GM12878 (cell line): ENCODE measurements around the gene P2RX1.

Source experiments
- ATF2 ChIP-seq: IDR thresholded peaks from 2 replicates; pipeline ENCODE4 v1.6.1; 2012; ENCODE audit warnings: low read length, inconsistent platforms
- CREB1 ChIP-seq: IDR thresholded peaks from 2 replicates; pipeline ENCODE4 v1.6.1; 2012; ENCODE audit warnings: low read depth, mild to moderate bottlenecking, inconsistent platforms
- CTCF ChIP-seq, 3 experiments: IDR thresholded peaks in 2 of 3; conservative IDR thresholded peaks in 1 of 3; 2 replicates each; pipeline ENCODE4 v1.5.1; 2011; ENCODE audit warnings: low read depth in 3 of 3, low read length in 3 of 3, mild to moderate bottlenecking in 3 of 3, control low read depth in 2 of 3, moderate library complexity in 2 of 3, inconsistent platforms in 1 of 3, mixed read lengths in 1 of 3; ENCODE audit not compliant: control insufficient read depth in 2 of 3, insufficient read depth in 1 of 3; ENCODE audit errors: extremely low read depth in 1 of 3
- E2F4 ChIP-seq: IDR thresholded peaks from 2 replicates; pipeline ENCODE4 v1.6.1; 2012; ENCODE audit warnings: low read depth, low read length, improper control_type of control experiment
- EP300 ChIP-seq, 2 experiments: fragments of 150-350 bp in 1 of 2; IDR thresholded peaks; 2 replicates each; pipeline ENCODE4 v1.6.1; 2011 to 2012; ENCODE audit warnings: low read depth in 2 of 2, low read length in 2 of 2, borderline replicate concordance in 1 of 2, improper control_type of control experiment in 1 of 2, inconsistent platforms in 1 of 2; ENCODE audit not compliant: control insufficient read depth in 1 of 2
- EZH2 ChIP-seq: IDR thresholded peaks from 2 replicates; pipeline ENCODE4 v1.6.1; 2012; ENCODE audit warnings: low read depth, mild to moderate bottlenecking, control low read depth, inconsistent platforms, low read length, borderline replicate concordance; ENCODE audit not compliant: control insufficient read depth
- HDAC6 ChIP-seq: fragments of 200-600 bp; sonication (generic); IDR thresholded peaks from one replicate; pipeline ENCODE4 v1.8.0; 2017; ENCODE audit warnings: antibody characterized with exemption; ENCODE audit not compliant: unreplicated experiment
- KAT2A ChIP-seq: conservative IDR thresholded peaks from 2 replicates; pipeline ENCODE4 v1.6.1; 2011; ENCODE audit warnings: low read depth, low read length; ENCODE audit not compliant: control insufficient read depth
- PBX3 ChIP-seq: IDR thresholded peaks from 2 replicates; pipeline ENCODE4 v1.6.1; 2011; ENCODE audit warnings: mild to moderate bottlenecking, low read depth, low read length, moderate library complexity; ENCODE audit not compliant: insufficient replicate concordance
- PRDM15 ChIP-seq: fragments of 450-650 bp; formaldehyde crosslinking; IDR thresholded peaks from 2 replicates; pipeline ENCODE4 v1.4.0; 2020; ENCODE audit warnings: mild to moderate bottlenecking, moderate library complexity
- REST ChIP-seq: IDR thresholded peaks from 2 replicates; pipeline ENCODE4 v1.6.1; 2012; ENCODE audit warnings: mild to moderate bottlenecking, low read depth, low read length
- SMC3 ChIP-seq: IDR thresholded peaks from 2 replicates; pipeline ENCODE4 v1.6.1; 2011; ENCODE audit warnings: low read length, improper control_type of control experiment, borderline replicate concordance
- TARDBP ChIP-seq: IDR thresholded peaks from 2 replicates; pipeline ENCODE4 v1.6.1; 2016; ENCODE audit warnings: borderline replicate concordance
- TCF3 ChIP-seq: IDR thresholded peaks from 2 replicates; pipeline ENCODE4 v1.6.1; 2012; ENCODE audit warnings: low read depth, mild to moderate bottlenecking, low read length, borderline replicate concordance; ENCODE audit not compliant: insufficient read depth

- TF ChIP-seq E2F4 (no peak), REST (no peak), CREB1 (no peak), CTCF (IDR thresholded peaks at IDR 0.05 in 2 of 3, conservative IDR thresholded peaks at IDR 0.05 in 1 of 3; ENCODE audit: control insufficient read depth in 2 of 3, extremely low read depth in 1 of 3, insufficient read depth in 1 of 3, low read depth in 3 of 3, low read length in 3 of 3) (no peak), SMC3 (no peak), KAT2A (no peak), PBX3 (no peak), PRDM15 (CRISPR knock-in tag) (no peak), EP300 (IDR thresholded peaks at IDR 0.05; ENCODE audit: borderline replicate concordance in 1 of 2, control insufficient read depth in 1 of 2, low read depth in 2 of 2, low read length in 2 of 2) (no peak), EZH2 (no peak), HDAC6 (no peak), ATF2 (no peak), TCF3 (no peak), TARDBP (no peak)
These were observed 7.4 kb upstream of the P2RX1 start for GRCh38 chr17:3923466-3924190.
